Measurements from ENCODE around the gene EEIG1. TPM values are rescaled to one million over a fixed set of nuclear protein-coding genes. Genes with fewer than 3 reads are reported as not detected.

Gene EEIG1
- total RNA-seq, 1 donor: 15.5 TPM

GRCh38 chr9:127954831-127955293 lies 25.9 kb downstream of the EEIG1 start:
- TF ChIP-seq CTCF (IDR thresholded peaks at IDR 0.05; ENCODE audit: insufficient read depth, low read depth, low read length): no peak
- no peak for DNase-seq (ENCODE audit: low read depth)

GRCh38 chr9:127953768-127954505 lies 26.9 kb downstream of the EEIG1 start:
- TF ChIP-seq CTCF (IDR thresholded peaks at IDR 0.05; ENCODE audit: insufficient read depth, low read depth, low read length): no peak
- DNase-seq (ENCODE audit: low read depth): no peak
- no peak overlapping the region for H3K4me3 ChIP-seq (ENCODE audit: low read depth, low read length)

More at GRCh38 chr9:127954831-127955293, 25.9 kb downstream of the EEIG1 start:
- H3K4me3 ChIP-seq (ENCODE audit: low read depth, low read length): no peak overlapping the region

- no peak overlapping the region for H3K4me3 ChIP-seq (ENCODE audit: low read depth, low read length)
- TF ChIP-seq CTCF (IDR thresholded peaks at IDR 0.05; ENCODE audit: insufficient read depth, low read depth, low read length): no peak
- no peak for DNase-seq (ENCODE audit: low read depth)
Measured at GRCh38 chr9:127953154-127953553, 27.6 kb downstream of the EEIG1 start.

GRCh38 chr9:127950513-127951289 lies 30.1 kb downstream of the EEIG1 start:
- no peak for DNase-seq (ENCODE audit: low read depth)
- no peak for TF ChIP-seq CTCF (IDR thresholded peaks at IDR 0.05; ENCODE audit: insufficient read depth, low read depth, low read length)
- no peak overlapping the region for H3K4me3 ChIP-seq (ENCODE audit: low read depth, low read length)

GRCh38 chr9:127949827-127950512 lies 30.8 kb downstream of the EEIG1 start:
- H3K4me3 ChIP-seq (ENCODE audit: low read depth, low read length): no peak overlapping the region
- TF ChIP-seq CTCF (IDR thresholded peaks at IDR 0.05; ENCODE audit: insufficient read depth, low read depth, low read length): no peak
- no peak for DNase-seq (ENCODE audit: low read depth)

- DNase-seq (ENCODE audit: low read depth): no peak
- no peak for TF ChIP-seq CTCF (IDR thresholded peaks at IDR 0.05; ENCODE audit: insufficient read depth, low read depth, low read length)
Measured at GRCh38 chr9:127947841-127948710, 32.7 kb downstream of the EEIG1 start.

More at GRCh38 chr9:127947841-127948710, 32.7 kb downstream of the EEIG1 start:
- H3K4me3 ChIP-seq (ENCODE audit: low read depth, low read length): no peak overlapping the region

Measured in fibroblast of villous mesenchyme (primary cell).